22Rv1 (cell line): ENCODE results near the gene ASB9.

Experiments
- ZFX ChIP-seq: fragments of 450-650 bp; IDR thresholded peaks from 2 replicates; pipeline ENCODE4 v1.6.1; 2017; ENCODE audit warnings: antibody characterized with exemption, borderline replicate concordance
- TF ChIP-seq, protein P1 (sequence below): fragments of 450-650 bp; IDR thresholded peaks from 2 replicates; pipeline ENCODE4 v1.5.1; 2017; ENCODE audit warnings: mild to moderate bottlenecking

DNA sequence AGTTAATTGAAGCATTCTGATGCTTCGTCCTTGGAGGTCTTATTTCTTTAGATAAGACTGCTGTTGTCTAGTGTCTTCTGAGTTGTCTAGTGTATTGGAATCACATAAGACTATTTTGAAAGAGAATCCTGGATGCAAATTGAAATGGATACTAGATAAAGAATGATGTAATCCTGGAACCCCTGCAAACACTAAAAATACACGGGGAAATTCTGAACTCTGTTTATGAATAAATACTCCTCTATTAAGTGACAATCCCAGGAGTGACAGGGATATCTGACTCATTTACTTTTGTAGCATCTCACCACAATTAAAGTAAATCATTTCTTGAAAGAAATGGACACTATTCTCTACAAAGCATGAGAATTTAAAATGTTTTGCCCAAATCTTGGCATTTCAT is 44.6 kb upstream of the ASB9 start:
- TF ChIP-seq, protein P1, sequence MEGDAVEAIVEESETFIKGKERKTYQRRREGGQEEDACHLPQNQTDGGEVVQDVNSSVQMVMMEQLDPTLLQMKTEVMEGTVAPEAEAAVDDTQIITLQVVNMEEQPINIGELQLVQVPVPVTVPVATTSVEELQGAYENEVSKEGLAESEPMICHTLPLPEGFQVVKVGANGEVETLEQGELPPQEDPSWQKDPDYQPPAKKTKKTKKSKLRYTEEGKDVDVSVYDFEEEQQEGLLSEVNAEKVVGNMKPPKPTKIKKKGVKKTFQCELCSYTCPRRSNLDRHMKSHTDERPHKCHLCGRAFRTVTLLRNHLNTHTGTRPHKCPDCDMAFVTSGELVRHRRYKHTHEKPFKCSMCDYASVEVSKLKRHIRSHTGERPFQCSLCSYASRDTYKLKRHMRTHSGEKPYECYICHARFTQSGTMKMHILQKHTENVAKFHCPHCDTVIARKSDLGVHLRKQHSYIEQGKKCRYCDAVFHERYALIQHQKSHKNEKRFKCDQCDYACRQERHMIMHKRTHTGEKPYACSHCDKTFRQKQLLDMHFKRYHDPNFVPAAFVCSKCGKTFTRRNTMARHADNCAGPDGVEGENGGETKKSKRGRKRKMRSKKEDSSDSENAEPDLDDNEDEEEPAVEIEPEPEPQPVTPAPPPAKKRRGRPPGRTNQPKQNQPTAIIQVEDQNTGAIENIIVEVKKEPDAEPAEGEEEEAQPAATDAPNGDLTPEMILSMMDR: no peak
- no peak for TF ChIP-seq ZFX
